PC-9 (cell line): ENCODE measurements around the gene NPHP1. TPM values are rescaled to one million over a fixed set of nuclear protein-coding genes. Genes with fewer than 3 reads are reported as not detected.
"Not testable (repeated sequence)": the region's sequence is repeated elsewhere in the genome, so short reads cannot be mapped to it uniquely, and the experiment has no call there.

ENCODE experiments used
- Bru-seq: library from RNA; stranded (reverse); fragments of 400-500 nt; gene quantifications from one replicate; lab custom pipeline; 2021; lab: Mats Ljungman, UMichigan
- BruChase-seq, 2 experiments: library from RNA; stranded (reverse); fragments of 400-500 nt; gene quantifications; one replicate each; lab custom pipeline; 2021; lab: Mats Ljungman, UMichigan
- BruUV-seq: library from RNA; stranded (reverse); fragments of 400-500 nt; replicated peaks from 2 replicates; lab custom pipeline; 2021; lab: Mats Ljungman, UMichigan
- CTCF ChIA-PET: fragments of 300-600 bp; sonication (Branson Sonifier 250); formaldehyde crosslinking; loops from one replicate; lab custom pipeline; 2022; ENCODE audit warnings: antibody characterized with exemption; lab: Charles Lee
- POLR2A ChIA-PET: fragments of 300-600 bp; sonication (Branson Sonifier 250); formaldehyde crosslinking; loops from one replicate; lab custom pipeline; 2022; ENCODE audit warnings: antibody characterized with exemption; ENCODE audit not compliant: unreplicated experiment; lab: Charles Lee
- DNase-seq, 2 experiments: peaks; one replicate each; pipeline versions ENCODE4 v3.0.0 to v3.0.0-alpha.2; 2015 to 2022; ENCODE audit warnings: mixed read lengths in 1 of 2
- H2AFZ ChIP-seq: fragments of 200-600 bp; sonication (generic); 2 replicates; pipeline ENCODE4 v1.8.1; 2017; ENCODE audit warnings: antibody characterized with exemption
- H3F3A ChIP-seq: fragments of 200-600 bp; sonication (generic); 2 replicates; pipeline ENCODE4 v1.8.1; 2017; ENCODE audit warnings: antibody characterized with exemption, mild to moderate bottlenecking, low read depth; ENCODE audit not compliant: insufficient read depth
- H3K27ac ChIP-seq: fragments of 200-600 bp; sonication (generic); 2 replicates; pipeline ENCODE4 v1.6.1; 2016; ENCODE audit warnings: mixed run types
- H3K27me3 ChIP-seq: fragments of 200-600 bp; sonication (generic); 2 replicates; pipeline ENCODE4 v1.6.1; 2016; ENCODE audit warnings: low read depth, mixed run types; ENCODE audit not compliant: insufficient read depth
- H3K36me3 ChIP-seq: fragments of 200-600 bp; sonication (generic); 2 replicates; pipeline ENCODE4 v1.6.1; 2016; ENCODE audit warnings: low read depth, mixed run types
- H3K4me1 ChIP-seq: fragments of 200-600 bp; sonication (generic); replicated peaks from 2 replicates; pipeline ENCODE4 v1.6.1; 2016; ENCODE audit warnings: mixed run types; ENCODE audit not compliant: insufficient read depth
- H3K4me2 ChIP-seq: fragments of 200-600 bp; sonication (generic); 2 replicates; pipeline ENCODE4 v1.6.1; 2017; ENCODE audit warnings: mixed run types
- H3K4me3 ChIP-seq: fragments of 200-600 bp; sonication (generic); 2 replicates; pipeline ENCODE4 v1.6.1; 2016; ENCODE audit warnings: mixed run types
- H3K79me2 ChIP-seq: fragments of 200-600 bp; sonication (generic); 2 replicates; pipeline ENCODE4 v1.6.1; 2017; ENCODE audit warnings: low read depth, mixed run types
- H3K9me2 ChIP-seq: fragments of 200-600 bp; sonication (generic); 2 replicates; pipeline ENCODE4 v1.8.1; 2017; ENCODE audit warnings: mild to moderate bottlenecking; ENCODE audit not compliant: insufficient read depth
- H3K9me3 ChIP-seq: fragments of 200-600 bp; sonication (generic); 2 replicates; pipeline ENCODE4 v1.8.1; 2016; ENCODE audit warnings: low read depth; ENCODE audit not compliant: insufficient read depth
- H4K20me1 ChIP-seq: fragments of 200-600 bp; sonication (generic); 2 replicates; pipeline ENCODE4 v1.8.1; 2017; ENCODE audit not compliant: insufficient read depth
- CTCF ChIP-seq: fragments of 200-600 bp; sonication (generic); conservative IDR thresholded peaks from 2 replicates; pipeline ENCODE4 v1.6.1; 2017; ENCODE audit warnings: mixed run types, antibody characterized with exemption, mild to moderate bottlenecking, moderate library complexity
- EZH2 ChIP-seq: fragments of 200-600 bp; sonication (generic); IDR thresholded peaks from 2 replicates; pipeline ENCODE4 v1.8.0; 2017; ENCODE audit warnings: antibody characterized with exemption, low read depth
- intact Hi-C: fragments of 100-400 bp; cut with micrococcal nuclease; formaldehyde crosslinking; loops from one replicate; pipeline ENCODE4 v1.10.0; 2022; ENCODE audit not compliant: unreplicated experiment
- long read RNA-seq: library from polyadenylated mRNA; stranded (forward); transcript quantifications from one replicate; pipeline ENCODE4 v2.0.0, GENCODE V29; 2022
- total RNA-seq: library from RNA; stranded (reverse); gene quantifications from 2 replicates; pipeline ENCODE4 v1.2.3, GENCODE V29; 2021

The NPHP1 gene
- 12.2 and 13.7 TPM in 2 replicates for total RNA-seq
- percentile 49 among the genes with signal in this experiment for Bru-seq, nascent RNA
- BruChase-seq, experiment 1, labeled RNA remaining after a 2-hour chase, result percentile 56 among the genes with signal in this experiment
- percentile 46 among the genes with signal in this experiment for BruChase-seq, experiment 2, labeled RNA remaining after a 6-hour chase
- long read RNA-seq, transcript NPHP1-205 (4 exons, 742 nt), result major isoform, 28 of 44 reads
- long read RNA-seq, partial matches to known transcripts, result 3 of 44 reads
- long read RNA-seq, other reads (novel, unspliced or antisense), result 12 of 44 reads

DNA sequence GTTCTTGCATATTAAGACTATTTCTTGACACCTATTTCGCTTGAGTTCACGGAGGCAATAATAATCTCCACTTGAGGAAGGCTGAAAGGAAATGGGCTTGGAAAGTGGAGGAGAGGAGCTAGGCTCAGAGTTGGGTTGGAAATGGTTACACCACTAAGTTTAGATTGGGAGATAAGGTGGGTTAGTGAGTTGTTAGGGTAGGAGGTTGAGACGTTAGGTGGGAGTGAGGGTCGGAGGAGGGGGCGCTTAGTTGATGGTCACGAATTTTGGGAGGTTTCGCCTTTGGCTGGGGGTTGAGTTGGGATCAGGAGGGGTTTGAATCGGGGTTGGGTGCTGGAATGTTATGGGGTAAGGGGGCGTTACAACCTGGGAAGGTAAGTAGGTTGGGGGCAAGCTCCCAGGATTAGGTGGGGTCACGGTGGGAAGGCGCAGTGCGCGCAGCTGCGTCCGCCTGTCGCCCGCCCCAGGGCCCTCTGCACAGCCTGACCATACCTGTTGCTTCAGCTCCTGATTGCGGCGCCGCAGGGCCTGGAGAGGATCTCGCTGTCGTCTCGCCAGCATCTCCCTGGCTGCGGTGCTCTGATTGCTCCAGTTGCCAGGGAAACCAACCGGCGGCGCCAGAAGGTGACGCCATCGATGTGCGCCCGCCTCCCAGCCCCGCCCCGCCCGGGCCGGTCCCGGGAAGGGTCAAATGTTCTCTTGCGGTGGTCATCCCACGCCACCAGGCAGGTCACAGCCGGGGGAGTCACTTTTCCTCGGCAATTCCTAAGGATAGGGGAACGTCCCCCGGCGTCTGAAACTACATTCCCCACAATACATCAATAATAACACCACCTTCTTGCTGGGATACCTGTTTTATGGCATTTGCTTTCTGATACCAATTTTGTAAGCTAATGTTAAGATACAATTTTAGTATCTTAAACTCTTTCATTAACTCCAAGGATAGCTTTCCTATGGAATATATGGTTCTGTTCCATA lies at the start of gene NPHP1:
TSS of gene NPHP1 (minus strand) at position 606 of the 978 bp plus-strand sequence. CDS start at position 561, 45 bp downstream.
- H3K9me3 ChIP-seq, result no peaks in the 10 kb centered on the region
- H3K27ac ChIP-seq, result peak within 1 kb of the TSS; percentile 20; the same call in 1 of the 2 replicates
- H2AFZ ChIP-seq, result peak within 1 kb of the TSS; percentile 94
- peak within 1 kb of the TSS; percentile 85 for H3K4me2 ChIP-seq
- H3K36me3 ChIP-seq, result no peaks in the 10 kb centered on the region
- H3F3A ChIP-seq, result 0 out of 2 replicates have a peak, but pooled peaks cover 5% of the 10 kb centered on the region
- no peaks in the 10 kb centered on the region for H3K9me2 ChIP-seq
- no peaks in the 10 kb centered on the region for H3K79me2 ChIP-seq
- TSS peak; percentile 39 for BruUV-seq
- DNase-seq, result peak; percentile 79 to 85
- peaks cover 6% of the 10 kb centered on the region; the same call in 1 of the 2 replicates for H3K4me1 ChIP-seq
- no peaks in the 10 kb centered on the region for H3K27me3 ChIP-seq
- H4K20me1 ChIP-seq, result no peaks in the 10 kb centered on the region
- intact Hi-C loops, result no loop called here
- H3K4me3 ChIP-seq, result peak within 1 kb of the TSS; percentile 72
- CTCF ChIA-PET, result no interaction called here
- TF ChIP-seq CTCF (no peak), EZH2 (no peak)
- POLR2A ChIA-PET, result interaction anchor here (0.5 kb wide), 1 partner anchor 680 kb away, joined by 3 read pairs; no protein-coding TSS in a partner anchor

DNA sequence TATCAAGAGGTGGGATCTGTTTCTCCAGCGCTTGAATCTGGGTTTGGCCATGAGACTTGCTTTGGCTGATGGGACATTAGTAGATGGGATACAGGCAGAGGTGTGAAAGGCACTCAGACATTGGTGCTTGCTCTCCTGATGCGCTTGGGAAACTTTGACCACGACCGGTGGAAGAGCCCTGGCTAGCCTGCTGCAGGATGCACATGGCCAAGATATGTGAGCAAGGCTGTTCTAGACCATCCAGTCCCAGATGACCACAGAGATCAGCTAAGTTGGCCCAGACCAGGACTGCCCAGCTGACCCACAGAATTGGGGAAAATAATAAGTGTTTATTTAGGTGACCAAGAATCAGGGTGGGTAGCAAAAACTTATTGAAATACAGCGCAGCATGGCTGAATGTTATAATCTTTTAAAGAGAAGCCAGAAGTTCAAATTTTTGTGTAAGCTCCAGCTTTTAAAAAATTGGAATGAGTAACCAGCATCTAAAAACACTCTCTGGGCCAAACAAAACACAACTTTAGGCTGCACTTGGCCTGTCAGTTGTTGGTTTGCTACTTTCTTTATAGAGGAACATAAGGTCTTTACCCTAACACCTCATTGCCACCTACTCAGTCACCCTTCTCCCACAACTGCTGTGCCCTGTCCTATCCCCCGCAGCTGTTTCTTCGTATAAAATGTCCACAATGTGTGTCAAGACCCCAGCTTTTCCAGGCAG lies 43.4 kb upstream of the NPHP1 start:
- H3K4me2 ChIP-seq, H2AFZ ChIP-seq, H3K9me2 ChIP-seq, DNase-seq, H3K27me3 ChIP-seq, intact Hi-C loops, H3F3A ChIP-seq, H3K36me3 ChIP-seq, POLR2A ChIA-PET, BruUV-seq, H3K27ac ChIP-seq, H3K4me3 ChIP-seq, CTCF ChIA-PET, H4K20me1 ChIP-seq, H3K4me1 ChIP-seq, H3K79me2 ChIP-seq, H3K9me3 ChIP-seq: not testable (repeated sequence)

DNA sequence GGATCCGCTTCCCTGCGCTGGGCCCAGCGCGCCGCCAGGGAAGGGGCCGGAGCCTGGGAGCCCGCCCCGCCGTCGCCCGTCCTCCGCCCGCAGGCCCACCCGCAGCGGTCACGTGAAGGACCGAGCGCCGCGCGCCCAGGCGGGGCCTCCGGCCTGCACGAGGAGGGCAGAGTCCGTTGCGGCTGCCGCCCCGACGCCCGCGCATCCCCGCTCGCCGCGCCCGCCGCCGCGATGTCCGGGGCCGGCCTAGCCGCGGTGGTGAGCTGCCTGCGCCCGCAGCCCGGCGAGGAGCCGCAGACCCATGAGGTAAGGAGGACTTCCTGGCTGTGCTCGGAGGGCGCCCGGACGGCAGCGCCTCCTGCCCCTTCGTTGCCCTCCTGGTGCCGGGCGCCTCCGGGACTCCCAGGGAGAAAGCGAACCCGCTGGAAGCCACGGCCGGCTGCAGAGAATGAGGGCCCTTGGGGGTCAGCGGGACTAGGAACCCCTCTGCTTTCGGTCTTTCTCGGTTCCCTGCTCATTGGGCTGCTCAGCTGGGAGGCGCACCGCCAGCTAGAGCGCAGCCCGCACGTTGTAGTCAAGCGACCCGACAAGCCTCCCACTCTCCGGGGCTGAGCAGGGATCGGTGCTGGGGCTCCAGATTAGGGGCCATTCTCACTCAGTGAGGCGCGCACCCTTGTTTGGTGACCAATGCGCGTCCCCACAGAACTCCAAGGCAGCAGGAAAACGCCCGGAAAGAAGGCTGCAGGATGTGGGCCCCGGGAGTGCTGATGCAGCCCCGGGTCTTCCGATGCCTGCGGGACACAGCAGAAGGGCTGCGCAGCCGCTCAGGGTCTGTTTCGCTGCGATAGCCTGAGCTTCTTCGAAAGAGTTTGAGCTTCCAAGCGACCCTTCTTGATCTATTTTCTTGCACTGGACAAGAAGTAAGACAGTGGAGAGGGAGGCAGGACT lies 40.9 kb upstream of the NPHP1 start:
- H3K4me1 ChIP-seq, H3K4me3 ChIP-seq, H3K36me3 ChIP-seq, H3K9me3 ChIP-seq, POLR2A ChIA-PET, intact Hi-C loops, H3K79me2 ChIP-seq, H3K9me2 ChIP-seq, BruUV-seq, H3K27ac ChIP-seq, H3K27me3 ChIP-seq, H3F3A ChIP-seq, CTCF ChIA-PET, H4K20me1 ChIP-seq, H3K4me2 ChIP-seq, DNase-seq, H2AFZ ChIP-seq: not testable (repeated sequence)

DNA sequence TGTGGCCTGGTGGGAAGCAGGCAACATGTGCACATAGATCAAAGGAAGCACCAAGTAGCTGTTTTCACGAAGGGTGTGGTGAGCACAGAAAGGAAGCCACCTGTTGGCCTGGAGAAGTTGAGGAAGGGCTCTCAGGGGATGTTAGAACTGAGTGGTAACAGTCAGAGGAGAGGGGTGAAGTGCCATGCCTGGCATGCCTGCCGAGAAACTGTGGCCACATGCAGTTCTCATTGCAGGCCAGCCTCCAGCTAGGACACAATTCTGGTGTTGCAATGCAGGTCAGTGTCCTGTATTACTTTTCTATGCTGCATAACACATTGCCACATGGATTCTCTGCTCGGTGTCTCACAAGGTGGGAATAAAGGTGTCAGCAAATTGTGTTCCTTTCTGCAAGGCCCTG lies 38.5 kb upstream of the NPHP1 start:
- not testable (repeated sequence) for BruUV-seq, H3K79me2 ChIP-seq

DNA sequence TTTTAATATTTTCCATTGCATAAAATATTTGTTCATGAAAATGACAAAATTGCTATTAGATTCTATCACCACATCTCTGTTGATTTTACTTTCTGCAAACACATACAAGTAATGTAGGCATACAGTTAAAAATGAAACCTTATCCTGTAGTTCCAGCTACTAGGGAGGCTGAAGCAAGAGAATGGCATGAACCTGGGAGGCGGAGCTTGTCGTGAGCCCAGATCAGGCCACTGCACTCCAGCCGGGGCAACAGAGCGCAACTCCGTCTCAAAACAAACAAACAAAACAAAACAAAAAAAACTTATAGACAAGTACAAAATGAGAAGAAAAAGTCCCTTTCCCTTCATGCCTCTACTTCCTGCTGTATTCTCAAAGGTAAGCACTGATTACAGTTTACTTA lies 29.7 kb upstream of the NPHP1 start:
- intact Hi-C loops, H3F3A ChIP-seq, H4K20me1 ChIP-seq, H3K4me3 ChIP-seq, POLR2A ChIA-PET, CTCF ChIA-PET, H3K9me2 ChIP-seq, H3K27ac ChIP-seq, H2AFZ ChIP-seq, BruUV-seq, H3K79me2 ChIP-seq, H3K27me3 ChIP-seq, H3K36me3 ChIP-seq, H3K9me3 ChIP-seq, H3K4me1 ChIP-seq, H3K4me2 ChIP-seq: not testable (repeated sequence)
- DNase-seq, result peak in 1 of 2 experiments; percentile 23

More for the DNA sequence above, 38.5 kb upstream of the NPHP1 start:
- CTCF ChIA-PET, H3K4me1 ChIP-seq, H3K27ac ChIP-seq, DNase-seq, H3K9me3 ChIP-seq, H3K4me2 ChIP-seq, H4K20me1 ChIP-seq, H3K9me2 ChIP-seq, H3F3A ChIP-seq, POLR2A ChIA-PET, H3K4me3 ChIP-seq, H2AFZ ChIP-seq, H3K36me3 ChIP-seq, H3K27me3 ChIP-seq, intact Hi-C loops: not testable (repeated sequence)
